ENCODE data around the gene SH3D19. TPM values are rescaled to one million over a fixed set of nuclear protein-coding genes. Genes with fewer than 3 reads are reported as not detected.
"Not testable (repeated sequence)": the region's sequence is repeated elsewhere in the genome, so short reads cannot be mapped to it uniquely, and the experiment has no call there.

The SH3D19 gene
- total RNA-seq, 1 donor from 2014 or later, result 4.9 TPM

DNA sequence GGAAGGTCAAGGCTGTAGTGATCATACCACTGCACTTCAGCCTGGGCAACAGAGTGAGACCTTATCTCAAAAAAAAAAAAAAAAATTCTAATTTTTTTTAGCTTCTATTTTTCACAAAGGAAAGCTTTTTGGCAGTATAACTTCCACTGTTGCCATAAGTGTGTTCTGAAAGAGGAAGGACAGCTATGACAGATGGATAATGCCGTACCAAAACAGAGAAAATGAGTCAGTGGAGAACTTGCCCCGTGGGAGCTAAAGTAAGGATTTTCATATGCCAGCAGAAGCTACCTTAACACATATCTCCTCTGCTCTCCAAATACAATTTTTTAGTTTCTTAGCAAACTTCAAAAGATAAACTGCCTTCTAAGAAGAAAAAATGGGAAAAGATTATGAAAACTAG lies 182.2 kb downstream of the SH3D19 start:
- Mint-ChIP-seq H3K27ac (ENCODE audit: unreplicated experiment) (no peak overlapping the region), H3K36me3 (ENCODE audit: unreplicated experiment) (no peaks in the 10 kb centered on the region), H3K4me3 (ENCODE audit: unreplicated experiment) (no peak overlapping the region), H3K9me3 (ENCODE audit: unreplicated experiment) (no peaks in the 10 kb centered on the region), H3K27me3 (ENCODE audit: unreplicated experiment) (peaks cover 2% of the 10 kb centered on the region), H3K4me1 (ENCODE audit: low read depth, unreplicated experiment) (peaks cover 3% of the 10 kb centered on the region)
- TF ChIP-seq, protein P1, sequence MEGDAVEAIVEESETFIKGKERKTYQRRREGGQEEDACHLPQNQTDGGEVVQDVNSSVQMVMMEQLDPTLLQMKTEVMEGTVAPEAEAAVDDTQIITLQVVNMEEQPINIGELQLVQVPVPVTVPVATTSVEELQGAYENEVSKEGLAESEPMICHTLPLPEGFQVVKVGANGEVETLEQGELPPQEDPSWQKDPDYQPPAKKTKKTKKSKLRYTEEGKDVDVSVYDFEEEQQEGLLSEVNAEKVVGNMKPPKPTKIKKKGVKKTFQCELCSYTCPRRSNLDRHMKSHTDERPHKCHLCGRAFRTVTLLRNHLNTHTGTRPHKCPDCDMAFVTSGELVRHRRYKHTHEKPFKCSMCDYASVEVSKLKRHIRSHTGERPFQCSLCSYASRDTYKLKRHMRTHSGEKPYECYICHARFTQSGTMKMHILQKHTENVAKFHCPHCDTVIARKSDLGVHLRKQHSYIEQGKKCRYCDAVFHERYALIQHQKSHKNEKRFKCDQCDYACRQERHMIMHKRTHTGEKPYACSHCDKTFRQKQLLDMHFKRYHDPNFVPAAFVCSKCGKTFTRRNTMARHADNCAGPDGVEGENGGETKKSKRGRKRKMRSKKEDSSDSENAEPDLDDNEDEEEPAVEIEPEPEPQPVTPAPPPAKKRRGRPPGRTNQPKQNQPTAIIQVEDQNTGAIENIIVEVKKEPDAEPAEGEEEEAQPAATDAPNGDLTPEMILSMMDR (IDR thresholded peaks at IDR 0.05; ENCODE audit: partially characterized antibody, unreplicated experiment), result no peak
- no peak for DNase-seq

DNA sequence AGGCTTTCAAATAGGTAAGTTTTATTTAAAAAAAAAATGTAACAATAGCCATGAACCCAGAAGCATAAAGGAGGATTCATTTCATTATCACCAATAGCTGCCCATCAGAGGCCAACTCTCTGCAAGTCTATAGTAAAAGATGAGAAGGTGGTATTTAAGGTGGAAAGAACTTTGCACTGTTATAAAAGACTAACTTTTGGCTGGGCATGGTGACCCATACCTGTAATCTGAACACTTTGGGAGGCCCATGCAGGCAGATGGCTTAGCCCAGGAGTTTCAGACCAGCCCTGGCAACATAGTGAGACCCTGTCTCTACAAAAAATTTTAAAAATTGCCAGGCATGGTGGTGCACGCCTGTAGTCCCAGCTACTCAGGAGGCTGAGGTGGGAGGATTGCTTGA lies 182.6 kb downstream of the SH3D19 start:
- peaks cover 3% of the 10 kb centered on the region for H3K4me1 Mint-ChIP-seq (ENCODE audit: low read depth, unreplicated experiment)
- H3K27ac Mint-ChIP-seq (ENCODE audit: unreplicated experiment), result no peak overlapping the region
- H3K9me3 Mint-ChIP-seq (ENCODE audit: unreplicated experiment), result no peaks in the 10 kb centered on the region
- no peaks in the 10 kb centered on the region for H3K36me3 Mint-ChIP-seq (ENCODE audit: unreplicated experiment)
- H3K27me3 Mint-ChIP-seq (ENCODE audit: unreplicated experiment), result peaks cover 2% of the 10 kb centered on the region
- TF ChIP-seq, protein P1 (IDR thresholded peaks at IDR 0.05; ENCODE audit: partially characterized antibody, unreplicated experiment), result no peak
- H3K4me3 Mint-ChIP-seq (ENCODE audit: unreplicated experiment), result no peak overlapping the region
- DNase-seq, result no peak

DNA sequence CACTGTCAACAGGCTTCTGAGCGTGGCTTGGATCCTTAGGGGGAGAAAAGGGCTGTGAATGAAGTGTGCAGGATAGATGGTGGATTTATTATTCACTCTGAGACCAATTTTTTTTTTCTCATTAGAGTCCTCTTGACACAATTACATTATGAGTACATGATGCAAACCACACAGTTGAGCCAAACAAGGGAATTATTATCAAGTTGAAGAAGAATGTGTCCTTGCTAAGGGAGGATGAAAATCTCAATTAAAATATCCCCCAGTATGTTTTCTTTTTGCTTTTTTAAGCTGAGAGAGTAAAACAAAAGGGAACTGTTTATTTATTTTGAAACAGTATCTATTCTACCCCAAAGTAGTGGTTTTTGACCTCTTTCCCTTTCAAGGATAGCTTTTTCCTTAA lies 185.6 kb downstream of the SH3D19 start:
- H3K4me3 Mint-ChIP-seq (ENCODE audit: unreplicated experiment), result no peak overlapping the region
- H3K27ac Mint-ChIP-seq (ENCODE audit: unreplicated experiment), result no peak overlapping the region
- H3K36me3 Mint-ChIP-seq (ENCODE audit: unreplicated experiment), result no peaks in the 10 kb centered on the region
- no peaks in the 10 kb centered on the region for H3K9me3 Mint-ChIP-seq (ENCODE audit: unreplicated experiment)
- peaks cover 2% of the 10 kb centered on the region for H3K27me3 Mint-ChIP-seq (ENCODE audit: unreplicated experiment)
- TF ChIP-seq, protein P1 (IDR thresholded peaks at IDR 0.05; ENCODE audit: partially characterized antibody, unreplicated experiment), result no peak
- H3K4me1 Mint-ChIP-seq (ENCODE audit: low read depth, unreplicated experiment), result peaks cover 3% of the 10 kb centered on the region
- no peak for DNase-seq

DNA sequence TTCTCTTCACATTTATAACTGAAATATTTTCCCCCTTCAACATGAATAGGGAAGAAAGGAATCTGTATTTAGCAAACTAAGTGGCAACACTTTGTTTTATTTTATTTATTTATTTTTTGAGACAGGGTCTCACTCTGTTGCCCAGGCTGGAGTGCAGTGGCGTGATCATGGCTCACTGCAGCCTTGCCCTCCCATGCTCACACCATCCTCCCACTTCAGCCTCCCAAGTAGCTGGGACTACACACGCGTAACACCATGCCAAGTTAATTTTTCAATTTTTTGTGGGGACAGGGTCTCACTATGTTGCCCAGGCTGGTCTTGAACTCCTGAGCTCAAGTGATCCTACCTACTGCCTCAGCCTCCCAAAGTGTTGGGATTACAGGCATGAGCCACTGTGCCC lies 189.4 kb downstream of the SH3D19 start:
- not testable (repeated sequence) for H3K4me1 Mint-ChIP-seq (ENCODE audit: low read depth, unreplicated experiment); H3K27ac Mint-ChIP-seq (ENCODE audit: unreplicated experiment); H3K9me3 Mint-ChIP-seq (ENCODE audit: unreplicated experiment); H3K4me3 Mint-ChIP-seq (ENCODE audit: unreplicated experiment); H3K36me3 Mint-ChIP-seq (ENCODE audit: unreplicated experiment); DNase-seq; H3K27me3 Mint-ChIP-seq (ENCODE audit: unreplicated experiment)

DNA sequence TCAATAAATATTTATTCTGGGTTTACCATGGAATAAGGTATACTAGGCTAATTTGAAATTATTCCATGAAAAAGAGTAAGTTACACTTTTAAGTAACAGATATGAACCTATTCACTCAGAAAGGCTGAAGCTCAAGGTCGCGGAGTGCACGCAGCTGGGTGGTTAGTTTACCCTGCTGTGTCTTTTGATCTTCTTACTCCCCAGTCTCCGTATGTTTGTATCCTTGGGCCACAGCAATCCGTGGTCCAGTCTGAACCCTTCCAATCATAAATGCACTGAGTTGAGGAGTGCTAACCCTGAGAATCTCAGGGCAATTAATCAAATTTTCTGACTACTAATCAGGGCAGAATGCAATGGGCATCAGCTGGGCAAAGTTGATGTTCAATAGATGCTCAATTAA lies 192.1 kb downstream of the SH3D19 start:
- TF ChIP-seq, protein P1 (IDR thresholded peaks at IDR 0.05; ENCODE audit: partially characterized antibody, unreplicated experiment), result no peak
- no peaks in the 10 kb centered on the region for H3K27me3 Mint-ChIP-seq (ENCODE audit: unreplicated experiment)
- H3K27ac Mint-ChIP-seq (ENCODE audit: unreplicated experiment), result no peak overlapping the region
- H3K4me3 Mint-ChIP-seq (ENCODE audit: unreplicated experiment), result no peak overlapping the region
- no peaks in the 10 kb centered on the region for H3K9me3 Mint-ChIP-seq (ENCODE audit: unreplicated experiment)
- no peaks in the 10 kb centered on the region for H3K4me1 Mint-ChIP-seq (ENCODE audit: low read depth, unreplicated experiment)
- H3K36me3 Mint-ChIP-seq (ENCODE audit: unreplicated experiment), result no peaks in the 10 kb centered on the region
- DNase-seq, result no peak

DNA sequence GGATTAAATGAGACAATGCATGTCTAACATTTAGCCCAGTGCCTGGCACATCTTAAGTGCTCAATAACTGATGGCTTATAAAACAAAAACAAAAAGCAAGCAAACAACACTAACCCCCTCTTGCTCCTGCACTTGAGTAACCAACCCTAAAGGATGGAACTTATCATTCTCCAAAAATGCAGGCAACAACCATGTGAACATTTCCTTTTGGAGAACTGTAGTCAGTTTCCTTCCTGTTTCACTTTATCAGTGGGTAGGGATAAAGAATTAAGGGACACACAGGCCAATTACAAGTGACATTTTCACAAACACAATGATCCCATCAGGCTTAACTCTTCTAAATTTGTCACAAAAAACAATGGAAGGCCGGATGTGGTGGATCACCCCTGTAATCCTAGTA lies 195.6 kb downstream of the SH3D19 start:
- H3K36me3 Mint-ChIP-seq (ENCODE audit: unreplicated experiment), result no peaks in the 10 kb centered on the region
- no peak for DNase-seq
- H3K27ac Mint-ChIP-seq (ENCODE audit: unreplicated experiment), result no peak overlapping the region
- H3K4me3 Mint-ChIP-seq (ENCODE audit: unreplicated experiment), result no peak overlapping the region
- TF ChIP-seq, protein P1 (IDR thresholded peaks at IDR 0.05; ENCODE audit: partially characterized antibody, unreplicated experiment), result no peak
- no peaks in the 10 kb centered on the region for H3K9me3 Mint-ChIP-seq (ENCODE audit: unreplicated experiment)
- H3K4me1 Mint-ChIP-seq (ENCODE audit: low read depth, unreplicated experiment), result no peaks in the 10 kb centered on the region
- no peaks in the 10 kb centered on the region for H3K27me3 Mint-ChIP-seq (ENCODE audit: unreplicated experiment)

Measured in glutamatergic neuron (in vitro differentiated cells).